ENCODE data around the gene GRN.

DNA sequence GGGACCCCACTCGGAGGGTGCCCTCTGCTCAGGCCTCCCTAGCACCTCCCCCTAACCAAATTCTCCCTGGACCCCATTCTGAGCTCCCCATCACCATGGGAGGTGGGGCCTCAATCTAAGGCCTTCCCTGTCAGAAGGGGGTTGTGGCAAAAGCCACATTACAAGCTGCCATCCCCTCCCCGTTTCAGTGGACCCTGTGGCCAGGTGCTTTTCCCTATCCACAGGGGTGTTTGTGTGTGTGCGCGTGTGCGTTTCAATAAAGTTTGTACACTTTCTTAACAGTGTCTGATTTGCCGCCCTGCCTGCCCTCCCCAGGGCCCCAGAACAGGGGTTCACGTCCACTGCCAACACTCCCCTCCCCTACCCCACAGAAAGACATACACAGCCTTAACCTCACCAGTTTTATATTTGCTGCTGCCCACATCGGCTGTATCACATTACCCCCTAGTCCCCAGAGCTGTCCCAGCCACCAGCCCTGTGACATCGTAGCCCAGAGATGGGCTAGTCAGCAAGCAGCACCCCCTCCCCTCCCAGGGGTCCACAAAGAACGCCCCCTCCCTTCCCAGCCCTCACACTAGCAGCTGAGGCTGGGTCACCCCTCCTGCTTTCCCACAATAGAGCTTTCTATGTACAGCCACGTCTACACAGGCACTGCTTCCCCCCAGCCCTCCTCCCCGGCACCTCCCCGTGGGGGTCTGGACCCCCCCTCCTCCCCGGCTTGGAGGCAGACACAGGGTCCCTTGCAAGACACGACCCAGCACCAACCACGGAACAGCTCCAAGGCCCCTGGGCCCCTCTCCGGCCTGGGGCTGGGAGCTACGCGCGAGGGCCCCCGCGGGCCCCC, 7.9 kb downstream of the GRN start:
- TF ChIP-seq, protein P1, sequence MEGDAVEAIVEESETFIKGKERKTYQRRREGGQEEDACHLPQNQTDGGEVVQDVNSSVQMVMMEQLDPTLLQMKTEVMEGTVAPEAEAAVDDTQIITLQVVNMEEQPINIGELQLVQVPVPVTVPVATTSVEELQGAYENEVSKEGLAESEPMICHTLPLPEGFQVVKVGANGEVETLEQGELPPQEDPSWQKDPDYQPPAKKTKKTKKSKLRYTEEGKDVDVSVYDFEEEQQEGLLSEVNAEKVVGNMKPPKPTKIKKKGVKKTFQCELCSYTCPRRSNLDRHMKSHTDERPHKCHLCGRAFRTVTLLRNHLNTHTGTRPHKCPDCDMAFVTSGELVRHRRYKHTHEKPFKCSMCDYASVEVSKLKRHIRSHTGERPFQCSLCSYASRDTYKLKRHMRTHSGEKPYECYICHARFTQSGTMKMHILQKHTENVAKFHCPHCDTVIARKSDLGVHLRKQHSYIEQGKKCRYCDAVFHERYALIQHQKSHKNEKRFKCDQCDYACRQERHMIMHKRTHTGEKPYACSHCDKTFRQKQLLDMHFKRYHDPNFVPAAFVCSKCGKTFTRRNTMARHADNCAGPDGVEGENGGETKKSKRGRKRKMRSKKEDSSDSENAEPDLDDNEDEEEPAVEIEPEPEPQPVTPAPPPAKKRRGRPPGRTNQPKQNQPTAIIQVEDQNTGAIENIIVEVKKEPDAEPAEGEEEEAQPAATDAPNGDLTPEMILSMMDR (IDR thresholded peaks at IDR 0.05): no peak
- TF ChIP-seq POLR2A (IDR thresholded peaks at IDR 0.05) (no peak), EP300 (IDR thresholded peaks at IDR 0.05) (no peak)
